GM12891 (cell line): ENCODE measurements around the gene WDR46.

ENCODE experiments used
- POLR2A ChIP-seq: IDR thresholded peaks from 2 replicates; pipeline ENCODE4 v1.6.1; 2011; ENCODE audit warnings: low read depth, low read length, control low read depth
- POLR2AphosphoS5 ChIP-seq: IDR thresholded peaks from 2 replicates; pipeline ENCODE4 v1.6.1; 2011; ENCODE audit warnings: low read depth, low read length, control low read depth
- SPI1 ChIP-seq: IDR thresholded peaks from 2 replicates; pipeline ENCODE4 v1.6.1; 2011; ENCODE audit warnings: low read depth, low read length, control low read depth
- TAF1 ChIP-seq: IDR thresholded peaks from 2 replicates; pipeline ENCODE4 v1.6.1; 2011; ENCODE audit warnings: low read depth, low read length, control low read depth

GRCh38 chr6:33299237-33299944, 10.4 kb upstream of the WDR46 start:
- TF ChIP-seq POLR2A = peak; percentile 82
- TF ChIP-seq POLR2AphosphoS5 = peak; percentile 75; the same call in 1 of the 2 replicates
- TF ChIP-seq TAF1 = peak; percentile 50
- TF ChIP-seq SPI1 = no peak
